RCC 7860 (cell line): Measurements from ENCODE around the gene PTCHD4.

ENCODE experiments used
- DNase-seq: peaks from one replicate; pipeline ENCODE4 v3.0.0-alpha.2; 2015; ENCODE audit warnings: low spot score
- FAIRE-seq: peaks from 2 replicates; lab custom pipeline; 2012; peaks lifted over from hg19 to GRCh38; lab: Jason Lieb, UNC

The PTCHD4 gene

DNA sequence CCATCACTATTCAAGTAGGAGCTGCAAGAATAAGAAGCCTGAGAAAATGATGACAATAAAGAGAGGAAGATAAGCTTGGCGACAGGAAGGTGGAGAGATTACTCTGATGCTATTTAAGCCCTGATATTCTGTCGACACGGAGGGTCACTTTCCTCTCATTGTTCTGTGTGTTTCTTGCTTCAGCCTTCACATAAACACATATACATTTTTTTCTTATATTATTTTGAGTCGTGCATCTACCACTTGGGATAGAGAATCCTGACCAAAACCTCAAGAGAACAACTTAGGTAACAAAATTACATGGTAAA is 10.5 kb downstream of the PTCHD4 start:
- FAIRE-seq (no peak), DNase-seq (no peak)

DNA sequence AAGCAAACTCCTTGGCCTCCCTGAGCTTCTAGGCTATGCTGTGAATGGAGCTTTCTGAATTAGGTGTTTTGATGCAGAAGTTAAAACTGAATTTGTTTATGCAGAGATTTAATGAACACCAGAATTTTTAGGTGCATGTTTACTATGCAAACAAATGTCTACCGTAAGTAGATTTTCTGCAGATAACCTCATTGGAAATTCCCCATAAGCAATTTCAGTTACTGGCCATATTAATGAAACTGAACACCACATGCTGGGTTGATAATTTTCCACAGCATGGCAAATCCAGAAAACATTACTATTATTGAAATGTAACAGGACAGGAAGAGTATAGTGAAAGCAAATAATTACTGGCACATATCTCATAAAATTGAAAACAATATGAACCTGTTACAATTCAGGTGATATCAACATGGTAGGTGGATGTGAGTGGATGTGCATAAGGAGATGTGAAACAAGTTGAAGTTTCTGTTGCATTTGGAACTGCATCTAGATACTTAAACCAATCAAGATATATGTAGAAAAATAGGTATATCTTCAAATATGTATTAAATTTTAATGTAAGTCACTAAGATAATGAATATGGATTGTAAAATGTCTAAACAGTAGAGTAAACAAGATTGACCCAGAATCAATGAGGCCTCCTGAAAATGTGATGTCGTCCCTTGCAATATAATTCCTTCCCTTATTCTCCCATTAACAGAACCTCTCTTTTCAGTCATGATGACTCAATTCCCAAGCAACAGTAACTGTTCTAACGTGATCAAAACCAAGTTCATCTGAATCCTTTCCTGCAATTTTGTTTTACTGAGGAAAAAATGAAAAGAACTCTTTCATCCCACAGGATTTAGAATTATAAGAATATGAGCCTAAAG is 11.0 kb downstream of the PTCHD4 start:
- DNase-seq: no peak
- no peak for FAIRE-seq

DNA sequence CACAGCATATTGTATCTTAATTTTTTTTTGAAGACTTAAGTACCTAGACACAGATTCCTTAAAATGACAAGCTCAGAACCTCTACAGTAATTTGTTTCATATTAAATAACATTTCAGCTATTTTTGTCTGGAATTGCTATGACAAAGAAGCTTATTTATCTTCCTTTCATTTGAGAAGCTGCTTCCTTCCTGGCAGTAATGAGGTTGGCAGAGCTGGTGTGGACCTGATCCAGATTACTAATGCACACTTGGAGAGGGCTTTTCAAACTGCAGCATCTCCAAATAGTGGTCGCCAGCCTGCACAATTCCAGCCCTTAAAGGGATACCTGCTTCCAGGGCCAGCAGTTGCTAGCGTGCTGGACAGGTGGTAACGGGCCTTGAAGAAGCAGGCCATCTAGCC is 12.1 kb downstream of the PTCHD4 start:
- no peak for DNase-seq
- no peak for FAIRE-seq

DNA sequence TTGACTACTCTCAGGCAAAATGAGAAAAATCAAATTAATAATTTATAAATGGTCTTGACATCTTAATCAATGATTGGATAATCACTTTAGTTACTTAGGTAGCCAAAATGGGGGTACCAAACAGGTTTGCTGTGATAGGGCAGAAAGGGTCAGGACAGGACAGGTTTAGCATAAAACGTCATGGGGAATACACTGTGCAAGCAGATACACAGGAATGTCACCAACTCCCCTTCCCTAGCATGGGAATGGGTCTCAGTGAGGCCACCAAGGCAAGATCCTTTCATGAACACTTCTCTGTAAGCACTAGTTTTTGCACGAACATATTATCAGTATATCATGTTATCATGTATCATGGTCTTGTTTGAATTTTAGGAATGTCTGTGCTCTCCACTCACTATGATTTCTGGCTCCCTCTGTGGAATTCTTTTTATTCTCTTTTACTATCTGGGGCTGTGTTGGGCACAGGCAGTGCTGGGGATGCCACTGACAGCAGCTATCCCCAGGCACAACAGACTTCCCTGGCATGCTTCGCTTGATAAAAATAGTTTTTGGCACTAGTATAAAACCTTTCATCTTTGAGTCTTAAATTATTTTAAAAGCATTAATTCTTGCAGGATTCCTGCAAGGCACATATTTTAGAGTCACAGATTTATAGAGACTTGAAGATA is 18.3 kb downstream of the PTCHD4 start:
- DNase-seq (no peak), FAIRE-seq (no peak)

DNA sequence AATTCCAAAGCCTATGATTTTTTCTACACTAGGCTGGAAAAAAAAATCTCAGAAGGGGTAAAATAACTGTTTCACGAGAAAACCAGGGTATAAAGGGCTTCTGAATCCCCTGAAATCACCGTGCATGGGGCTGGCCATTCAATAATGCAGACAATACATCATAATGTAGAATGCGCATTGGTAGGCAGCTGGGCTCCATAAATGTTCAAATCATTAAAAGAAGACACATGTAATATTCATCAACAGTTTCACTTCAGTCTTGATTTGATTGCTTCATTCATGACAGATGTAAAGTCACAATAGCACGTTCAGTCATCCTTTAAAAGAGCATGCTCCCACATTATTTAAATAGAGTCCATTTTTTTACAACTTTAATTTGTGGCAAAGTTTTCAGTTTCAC is 20.5 kb downstream of the PTCHD4 start:
- FAIRE-seq (no peak), DNase-seq (no peak)

DNA sequence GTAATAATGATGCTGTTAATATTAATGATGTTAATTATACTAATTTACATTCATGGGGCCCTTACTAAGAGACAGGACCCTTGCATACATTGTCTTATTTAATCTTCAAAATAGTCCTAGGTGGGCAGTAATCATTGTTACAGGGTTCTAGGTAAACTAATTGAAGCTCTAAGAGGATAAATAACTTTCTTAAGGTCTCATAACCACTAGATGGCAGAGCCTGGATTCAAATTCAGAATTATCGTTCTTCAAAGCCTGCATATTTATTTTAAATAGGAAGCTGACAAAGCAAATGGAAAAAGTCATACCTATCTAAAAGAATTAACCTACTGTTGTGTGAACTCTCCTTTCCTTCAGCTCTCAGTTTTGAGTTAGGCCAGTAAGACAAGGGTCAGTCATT is 23.5 kb downstream of the PTCHD4 start:
- no peak for FAIRE-seq
- DNase-seq: no peak

DNA sequence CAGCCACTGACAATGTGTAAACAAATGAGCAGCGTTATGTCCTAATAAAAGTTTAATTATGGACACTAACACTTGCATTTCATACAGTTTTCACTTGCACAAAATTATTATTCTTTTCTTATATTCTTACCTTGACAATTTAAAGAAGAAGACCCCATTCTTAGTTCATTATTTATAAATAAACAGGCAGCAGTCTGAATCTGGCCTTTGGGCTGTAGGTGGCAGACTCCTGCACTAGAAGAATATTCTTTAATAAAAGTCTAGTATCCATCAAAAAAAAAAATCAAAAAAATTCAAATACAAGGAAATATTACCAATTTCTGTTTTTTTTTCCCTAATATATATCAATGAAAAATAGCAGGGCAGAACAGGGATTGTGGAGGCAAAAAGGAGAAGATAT is 24.8 kb downstream of the PTCHD4 start:
- DNase-seq: no peak
- no peak for FAIRE-seq

DNA sequence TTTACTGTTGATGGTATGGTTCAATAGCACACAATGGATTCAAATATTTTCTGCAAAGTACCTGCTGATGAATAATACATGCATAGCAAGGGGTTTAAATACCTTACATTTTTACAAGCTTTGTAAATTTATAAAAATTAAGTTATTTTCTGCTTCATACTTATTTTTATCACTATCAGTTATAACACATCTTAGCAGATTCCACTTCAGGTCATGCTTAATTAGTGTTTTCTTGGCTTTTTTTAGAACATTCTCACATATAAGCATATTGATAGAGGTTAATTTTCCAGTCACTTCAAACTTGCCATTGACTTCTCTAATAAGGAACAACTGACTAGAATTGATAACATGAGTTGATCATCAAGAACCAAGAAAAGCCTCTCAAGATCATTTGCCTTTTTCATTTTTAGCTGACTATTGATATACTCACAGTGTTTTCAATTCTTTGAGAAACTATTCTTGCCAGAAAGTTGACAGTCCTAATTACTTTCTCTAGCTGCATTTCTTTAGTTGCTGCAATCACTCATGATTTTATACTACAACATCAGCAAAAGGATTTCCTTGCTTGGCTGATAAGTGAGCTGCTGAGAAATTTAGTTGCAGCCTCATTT is 25.8 kb downstream of the PTCHD4 start:
- DNase-seq: no peak

DNA sequence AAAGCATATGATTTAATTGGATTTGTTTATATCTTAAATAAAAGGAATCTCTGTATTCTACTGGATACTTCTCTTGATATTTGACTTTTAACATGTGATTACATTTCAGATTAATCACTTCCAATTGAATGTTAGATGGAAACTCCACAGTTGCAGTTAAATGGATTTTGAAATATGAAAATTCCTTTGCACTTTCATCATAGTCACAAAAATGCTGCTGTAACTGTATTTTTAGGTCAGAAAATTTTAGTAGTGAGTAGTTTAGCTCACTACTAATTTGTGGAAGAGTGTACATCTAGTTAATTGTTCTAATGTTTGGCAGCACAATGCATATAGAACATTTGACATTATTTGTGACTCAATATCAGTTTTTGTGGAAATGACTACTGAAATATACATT is 26.8 kb downstream of the PTCHD4 start:
- no peak for DNase-seq
- FAIRE-seq: no peak

More for the DNA sequence above, 25.8 kb downstream of the PTCHD4 start:
- FAIRE-seq: no peak

DNA sequence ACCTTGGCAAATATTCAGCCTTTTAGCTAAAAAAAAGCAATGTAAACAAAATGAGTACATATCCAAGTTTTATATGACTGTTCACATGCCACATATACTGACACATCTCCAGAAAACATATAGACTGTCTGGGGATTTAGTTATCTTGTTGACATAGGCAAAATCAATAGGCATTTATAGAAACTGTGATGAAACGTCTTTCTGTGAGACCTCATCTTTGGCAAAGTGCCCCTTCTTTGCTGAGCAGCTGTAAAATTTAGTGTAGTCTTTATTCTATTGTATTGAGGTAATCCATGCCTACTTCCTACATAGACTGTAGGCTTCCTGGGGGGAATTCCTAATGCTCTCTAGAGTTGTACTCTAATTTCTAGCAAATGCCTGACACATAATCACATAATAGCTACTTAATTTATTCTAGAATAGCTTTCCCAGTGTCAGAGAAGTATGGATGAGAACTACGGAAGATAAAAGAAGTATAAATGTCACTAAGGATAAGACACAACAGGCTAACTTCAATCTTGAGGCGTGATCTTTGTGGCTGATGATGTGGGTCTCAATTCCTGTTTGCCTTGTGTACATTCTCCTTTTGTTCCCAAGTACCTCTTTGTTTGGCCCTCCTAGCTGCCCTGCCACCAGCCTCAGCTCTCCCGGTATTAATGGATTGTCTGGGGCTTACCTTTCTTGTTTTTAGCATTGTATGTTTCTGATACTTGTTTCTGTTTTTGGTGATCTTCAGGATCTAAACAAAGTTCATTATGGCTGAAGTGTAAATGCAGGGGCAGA is 30.6 kb downstream of the PTCHD4 start:
- FAIRE-seq (no peak), DNase-seq (no peak)

DNA sequence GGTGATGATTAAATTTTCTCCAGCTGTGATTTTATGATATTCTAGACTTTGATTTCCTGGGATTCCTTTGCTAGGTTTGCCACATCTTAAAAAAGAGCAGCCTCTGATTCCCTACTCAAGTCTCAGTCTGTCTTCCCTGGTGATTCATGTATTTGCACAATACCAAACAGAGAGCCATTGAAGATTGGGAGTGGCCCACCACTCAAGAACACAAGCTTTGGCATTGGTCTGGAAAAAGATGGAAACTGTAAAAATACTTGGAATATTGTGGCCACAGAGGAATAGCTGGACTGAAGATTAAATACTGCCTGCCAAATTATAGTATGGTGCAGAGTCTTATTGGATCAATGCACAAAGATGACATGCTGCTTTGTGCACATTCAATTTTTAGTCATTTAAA is 32.9 kb downstream of the PTCHD4 start:
- FAIRE-seq (no peak), DNase-seq (no peak)

DNA sequence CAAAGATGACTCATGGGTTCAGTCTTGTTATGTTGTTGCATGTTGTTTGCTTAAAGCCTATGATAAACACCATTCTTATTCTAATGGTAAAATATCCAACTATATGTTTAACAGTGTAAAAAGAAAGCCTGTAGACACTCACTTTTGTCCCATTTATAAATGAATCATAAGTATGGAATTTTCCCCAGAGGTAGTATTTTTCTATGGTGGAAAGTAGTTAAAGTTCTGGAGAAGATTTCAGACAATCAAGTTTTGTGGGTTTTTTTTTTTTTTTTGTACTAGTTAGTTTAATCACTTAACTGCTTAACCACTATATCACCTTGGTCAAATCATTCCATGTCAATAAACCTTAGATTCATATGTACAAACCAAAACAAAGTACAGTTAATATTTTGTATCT is 35.8 kb downstream of the PTCHD4 start:
- no peak for DNase-seq

DNA sequence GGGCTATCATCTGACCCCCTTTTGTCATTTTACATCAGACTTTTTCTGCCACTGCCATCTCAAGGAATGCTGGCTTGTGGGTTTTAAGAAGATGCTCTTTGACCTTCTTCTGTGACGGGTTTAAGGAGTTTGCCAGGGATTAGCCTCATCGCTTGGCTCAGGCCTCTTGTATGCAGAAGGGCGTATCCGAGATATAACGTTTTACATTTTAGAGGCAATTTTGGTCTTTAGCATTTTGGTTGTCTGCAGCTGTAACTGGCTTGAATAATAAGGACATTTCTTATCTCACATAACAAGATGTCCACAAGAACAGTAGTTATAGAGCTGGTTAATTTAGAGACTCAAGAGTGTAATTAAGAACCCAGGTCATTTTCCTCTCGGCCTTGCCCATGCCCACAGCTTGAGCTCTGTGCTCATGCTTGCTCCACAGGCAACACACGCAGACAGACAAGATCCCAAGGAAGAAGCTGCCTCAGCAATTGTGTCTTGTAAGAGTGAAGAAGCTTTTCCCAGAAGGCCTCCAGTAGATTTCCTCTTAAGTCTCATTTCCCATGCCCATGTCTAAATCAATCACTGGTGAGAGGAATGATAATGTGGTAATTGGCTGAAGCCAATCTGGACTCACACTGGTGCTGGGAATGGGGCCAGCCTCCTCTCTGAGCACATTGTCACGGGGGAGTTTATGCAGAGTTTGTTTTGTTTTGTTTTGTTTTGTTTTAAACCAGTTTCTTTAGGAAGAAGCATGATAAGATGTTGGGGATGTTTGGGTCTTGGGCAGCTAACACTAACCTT is 36.8 kb downstream of the PTCHD4 start:
- no peak for FAIRE-seq

More for the DNA sequence above, 35.8 kb downstream of the PTCHD4 start:
- no peak for FAIRE-seq

DNA sequence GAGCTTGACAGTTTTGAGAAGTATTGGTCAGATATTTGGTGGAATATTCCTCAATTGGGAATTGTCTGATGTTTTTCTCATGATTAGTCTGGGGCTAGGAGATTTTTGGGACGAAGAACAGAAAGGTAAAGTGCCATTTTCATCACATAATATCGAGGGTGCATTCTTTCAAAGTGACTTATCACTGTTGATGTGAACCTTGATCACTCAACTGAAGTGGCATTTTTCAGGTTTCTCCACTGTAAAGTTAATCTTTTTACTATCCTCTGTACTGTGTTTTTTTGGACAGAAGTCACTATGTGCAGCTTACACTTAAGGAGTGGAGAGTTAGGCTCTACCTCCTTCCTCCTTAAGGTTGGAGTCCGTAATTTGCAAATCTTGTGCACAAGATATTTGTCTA is 39.2 kb downstream of the PTCHD4 start:
- FAIRE-seq (no peak), DNase-seq (no peak)

More for the DNA sequence above, 36.8 kb downstream of the PTCHD4 start:
- DNase-seq: no peak

DNA sequence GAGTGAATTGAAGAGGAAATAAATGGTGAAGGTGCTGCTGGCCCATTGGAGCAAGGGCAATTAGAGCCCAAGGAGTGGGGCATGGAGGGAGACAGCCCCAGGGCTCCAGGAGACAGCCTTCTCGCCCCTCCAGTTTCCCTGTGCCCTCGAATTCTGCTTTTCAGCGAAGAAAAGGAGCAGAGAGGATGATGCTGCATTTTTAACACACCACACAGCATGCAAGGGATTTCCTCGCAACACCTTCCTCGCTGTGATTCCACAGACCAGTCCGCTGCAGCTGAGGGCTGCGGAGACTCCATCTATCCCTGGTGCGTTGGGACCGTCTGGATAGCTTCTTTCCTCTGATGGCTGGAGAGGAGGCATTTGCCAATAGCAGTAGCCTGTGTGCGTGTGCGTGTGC is 41.7 kb downstream of the PTCHD4 start:
- no peak for FAIRE-seq
- DNase-seq: no peak

DNA sequence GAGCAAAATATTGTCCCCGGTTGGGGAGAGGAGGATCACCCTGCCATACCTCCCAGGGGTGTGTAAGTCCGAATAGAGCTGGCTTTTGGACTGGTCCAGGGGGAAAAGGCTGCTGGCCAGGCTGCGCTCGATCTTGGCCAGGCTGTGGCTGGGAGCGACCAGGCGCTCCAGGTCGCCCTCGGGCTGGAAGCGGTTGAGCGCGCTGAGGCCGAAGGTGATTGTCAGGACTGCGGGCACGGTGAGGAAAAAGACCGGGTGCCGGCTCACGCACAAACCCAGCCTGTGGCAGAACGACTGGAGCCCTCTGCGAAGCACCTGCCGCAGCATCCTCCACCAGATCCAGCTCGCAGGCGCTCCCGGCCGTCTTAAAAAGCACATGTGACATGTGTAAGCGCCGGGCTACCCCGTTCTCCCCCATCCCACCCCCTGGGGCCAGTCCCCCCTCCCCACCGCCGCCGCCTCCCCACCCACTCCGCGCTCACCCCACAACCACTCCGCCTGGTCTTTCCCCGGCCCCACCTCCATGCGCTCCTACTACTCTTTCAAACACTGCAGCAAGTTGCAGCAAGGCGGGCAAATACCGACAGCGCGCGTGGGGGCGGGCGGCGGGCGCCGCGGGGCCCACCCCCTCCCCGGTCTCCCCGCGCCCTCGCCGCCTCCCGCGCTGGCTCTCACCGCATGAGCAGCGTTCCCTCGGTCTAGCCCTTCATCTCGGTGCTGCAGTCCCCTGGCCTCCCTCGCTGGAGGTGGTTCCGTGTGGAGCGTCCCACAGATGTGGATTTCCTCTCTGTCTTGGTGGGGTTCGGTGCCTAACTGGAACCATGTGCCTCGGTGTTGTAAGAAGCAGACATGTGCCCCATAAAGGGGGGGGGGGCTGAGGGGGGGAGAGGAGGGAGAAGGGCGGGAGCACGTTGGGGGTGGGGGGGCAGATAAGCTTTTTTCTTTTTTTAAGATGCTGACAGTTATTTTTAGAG is 42.4 kb downstream of the PTCHD4 start:
- DNase-seq (no peak), FAIRE-seq (no peak)

DNA sequence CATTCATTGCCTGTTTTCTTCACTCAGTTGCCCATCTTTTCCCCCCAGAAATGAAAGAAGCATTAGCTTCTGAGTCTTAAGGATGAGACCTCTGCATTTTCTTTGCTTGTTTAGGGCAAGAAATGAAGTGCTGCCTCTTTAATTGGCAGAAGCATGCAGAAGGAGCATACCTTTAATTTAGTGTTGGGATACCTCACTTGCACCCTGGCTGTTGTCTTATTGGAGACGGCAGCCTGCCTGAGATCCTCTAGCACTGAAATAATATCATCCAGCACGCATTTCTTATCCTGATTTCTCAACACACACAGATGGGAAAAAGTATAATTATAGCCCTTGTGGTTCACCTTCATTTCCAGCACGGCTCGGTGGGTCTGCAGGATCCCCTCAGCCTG is 43.1 kb downstream of the PTCHD4 start:
- FAIRE-seq (no peak), DNase-seq (no peak)

DNA sequence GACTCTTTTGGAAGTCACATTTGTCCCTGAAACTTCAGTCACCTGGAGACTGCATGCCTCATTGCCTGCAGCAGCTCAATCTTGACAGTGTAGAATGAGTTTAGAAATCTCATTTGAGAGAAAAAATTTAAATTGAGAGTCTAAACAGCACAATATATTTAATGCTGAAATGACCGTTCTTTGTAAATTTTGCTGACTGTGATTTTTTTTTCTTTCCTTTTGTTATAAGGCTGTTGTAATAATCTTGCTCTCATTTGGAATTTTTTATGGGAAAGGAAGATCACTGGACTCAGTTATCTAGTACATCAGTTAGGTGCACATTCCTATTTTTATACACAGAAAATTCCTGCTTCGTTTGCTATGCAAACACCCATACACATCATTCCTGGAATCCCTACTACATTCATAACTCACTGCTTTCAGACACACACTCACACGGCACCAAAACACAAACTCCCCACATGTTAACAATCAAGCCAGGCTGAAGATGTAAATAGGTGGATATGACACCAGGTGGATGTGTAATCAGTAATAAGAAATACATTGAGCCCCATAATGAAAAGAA is 43.8 kb downstream of the PTCHD4 start:
- FAIRE-seq (no peak), DNase-seq (no peak)
